A375 (cell line): ENCODE measurements around the gene ITGA2. TPM values are rescaled to one million over a fixed set of nuclear protein-coding genes. Genes with fewer than 3 reads are reported as not detected.

Experiments
- total RNA-seq: library from RNA; depleted of rRNA; stranded (reverse); fragments of >200 nt; shearing (Covaris generic); gene quantifications from 2 replicates; pipeline ENCODE4 v1.2.3, GENCODE V29; 2014; rRNA removed

Gene ITGA2
- 10.8 and 10.9 TPM in 2 replicates for total RNA-seq

DNA sequence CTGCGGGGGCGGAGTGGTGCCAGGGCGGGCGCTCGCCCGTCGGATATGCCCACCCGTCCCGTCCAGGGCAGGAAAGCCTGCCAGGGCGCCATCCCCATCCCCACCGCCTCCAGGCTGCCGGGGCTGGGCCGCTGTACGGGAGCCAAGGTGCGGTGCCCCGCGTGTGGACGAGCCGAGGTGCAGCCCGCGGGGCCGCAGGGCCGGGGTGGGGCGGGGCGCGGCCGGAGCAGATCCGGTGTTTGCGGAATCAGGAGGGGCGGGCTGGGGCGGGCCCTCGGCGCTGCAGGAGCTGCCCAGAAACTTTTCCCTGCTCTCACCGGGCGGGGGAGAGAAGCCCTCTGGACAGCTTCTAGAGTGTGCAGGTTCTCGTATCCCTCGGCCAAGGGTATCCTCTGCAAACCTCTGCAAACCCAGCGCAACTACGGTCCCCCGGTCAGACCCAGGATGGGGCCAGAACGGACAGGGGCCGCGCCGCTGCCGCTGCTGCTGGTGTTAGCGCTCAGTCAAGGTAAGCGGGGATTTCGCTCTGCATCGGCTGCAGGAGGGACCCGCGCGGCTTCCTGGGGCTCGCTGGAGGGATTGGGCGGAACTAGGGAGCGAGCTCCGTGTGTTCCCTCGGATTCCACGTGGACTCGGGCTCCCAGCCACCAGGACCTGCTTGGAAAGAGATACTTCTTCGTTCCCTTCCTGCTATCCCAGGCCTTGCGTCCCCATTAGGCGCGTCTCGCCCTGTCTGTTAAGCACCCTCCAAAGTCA is at the start of gene ITGA2:
ITGA2 (plus strand) TSS at position 328 of the 756 bp plus-strand sequence; CDS start at position 445, 117 bp downstream.

DNA sequence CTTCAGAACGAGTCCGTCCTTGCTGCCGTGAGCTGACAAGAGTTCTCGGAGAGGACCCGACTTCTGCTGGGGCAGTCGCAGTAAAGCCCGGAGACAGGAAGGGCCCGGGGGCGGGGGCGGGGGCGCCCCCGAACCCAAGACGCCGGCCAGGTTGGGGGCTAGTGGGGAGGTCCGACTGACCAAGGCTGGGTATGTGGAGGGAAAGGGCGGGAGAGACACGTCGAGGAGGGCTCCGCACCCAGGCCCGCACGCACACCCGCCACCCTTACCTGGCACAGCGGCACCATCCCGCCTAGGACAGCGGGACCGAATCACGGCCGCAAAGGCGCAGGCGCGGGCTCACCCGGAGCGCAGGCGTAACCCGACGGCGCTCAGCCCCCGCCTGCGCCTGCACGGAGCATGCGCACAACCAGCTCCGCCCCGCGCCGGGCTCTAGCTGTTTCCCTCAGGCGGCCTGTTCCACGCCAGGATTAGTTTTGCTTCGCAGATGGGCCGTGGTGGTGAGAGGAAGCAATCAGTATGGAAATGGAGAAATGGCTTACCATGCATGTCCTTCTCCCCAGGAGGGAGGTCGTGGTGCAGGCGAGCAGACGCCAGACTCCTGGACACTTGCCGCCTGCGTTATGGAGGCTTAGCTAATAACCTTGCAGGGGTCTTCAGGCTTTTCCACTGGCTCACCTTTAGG is 120.4 kb downstream of the ITGA2 start, which contains the start of gene MOCS2:
MOCS2 (minus strand) TSS at position 315 of the 685 bp plus-strand sequence. CDS start 2,583 bp downstream, outside the sequence.

Other genes starting within 250 kb of the ITGA2 start
- gene ITGA1, start 201.4 kb upstream of the ITGA2 start, total RNA-seq: 30.4 and 40.2 TPM in 2 replicates
- gene PELO, start 201.4 kb upstream of the ITGA2 start, total RNA-seq: 51.4 and 52.8 TPM in 2 replicates
- 40.6 and 46.5 TPM in 2 replicates for gene MOCS2, start 120.4 kb downstream of the ITGA2 start, total RNA-seq